Islet of Langerhans (tissue), 1 donor: ENCODE data around the gene PITPNM2.

Experiments
- FAIRE-seq: peaks from one replicate; lab custom pipeline; 2011; peaks lifted over from hg19 to GRCh38; lab: Jason Lieb, UNC

PITPNM2 gene

DNA sequence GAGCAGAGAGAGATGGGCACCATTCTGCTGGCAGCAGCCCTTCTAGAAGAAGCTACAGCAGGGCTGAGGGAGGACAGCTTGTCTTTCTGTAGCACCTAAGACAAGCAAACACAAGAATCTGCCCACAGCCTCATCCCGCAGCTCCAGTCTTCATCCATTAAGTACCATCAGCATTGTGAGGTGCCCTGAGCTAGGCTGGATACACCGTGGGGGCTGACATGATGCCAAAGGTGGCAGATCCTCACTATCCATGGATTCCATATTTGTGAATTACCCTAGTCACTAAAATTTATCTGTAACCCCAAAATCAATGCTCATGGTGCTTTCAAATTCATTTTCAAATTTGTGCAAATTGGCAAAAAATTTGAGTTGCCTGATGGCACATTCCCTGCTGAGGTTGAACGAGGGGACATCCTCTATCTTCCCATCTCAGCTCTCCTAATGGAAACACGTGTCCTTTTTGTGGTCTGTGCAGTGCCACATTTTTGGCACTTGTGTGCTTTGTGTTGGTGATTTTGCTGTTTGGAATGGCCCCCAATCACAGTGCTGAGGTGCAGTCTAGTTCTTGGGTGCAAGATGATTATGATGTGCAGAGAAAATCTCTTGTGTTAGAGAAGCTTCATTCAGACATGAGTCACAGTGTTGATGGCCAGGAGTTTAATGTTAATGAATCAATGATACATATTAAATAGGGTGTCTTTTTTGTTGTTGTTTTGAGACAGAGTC is 7.0 kb downstream of the PITPNM2 start:
- FAIRE-seq, result no peak

GRCh38 chr12:123142921-123143735 is 7.8 kb downstream of the PITPNM2 start:
- FAIRE-seq, result no peak

- FAIRE-seq, result no peak
Observed at GRCh38 chr12:123142518-123142840, 8.4 kb downstream of the PITPNM2 start.

DNA sequence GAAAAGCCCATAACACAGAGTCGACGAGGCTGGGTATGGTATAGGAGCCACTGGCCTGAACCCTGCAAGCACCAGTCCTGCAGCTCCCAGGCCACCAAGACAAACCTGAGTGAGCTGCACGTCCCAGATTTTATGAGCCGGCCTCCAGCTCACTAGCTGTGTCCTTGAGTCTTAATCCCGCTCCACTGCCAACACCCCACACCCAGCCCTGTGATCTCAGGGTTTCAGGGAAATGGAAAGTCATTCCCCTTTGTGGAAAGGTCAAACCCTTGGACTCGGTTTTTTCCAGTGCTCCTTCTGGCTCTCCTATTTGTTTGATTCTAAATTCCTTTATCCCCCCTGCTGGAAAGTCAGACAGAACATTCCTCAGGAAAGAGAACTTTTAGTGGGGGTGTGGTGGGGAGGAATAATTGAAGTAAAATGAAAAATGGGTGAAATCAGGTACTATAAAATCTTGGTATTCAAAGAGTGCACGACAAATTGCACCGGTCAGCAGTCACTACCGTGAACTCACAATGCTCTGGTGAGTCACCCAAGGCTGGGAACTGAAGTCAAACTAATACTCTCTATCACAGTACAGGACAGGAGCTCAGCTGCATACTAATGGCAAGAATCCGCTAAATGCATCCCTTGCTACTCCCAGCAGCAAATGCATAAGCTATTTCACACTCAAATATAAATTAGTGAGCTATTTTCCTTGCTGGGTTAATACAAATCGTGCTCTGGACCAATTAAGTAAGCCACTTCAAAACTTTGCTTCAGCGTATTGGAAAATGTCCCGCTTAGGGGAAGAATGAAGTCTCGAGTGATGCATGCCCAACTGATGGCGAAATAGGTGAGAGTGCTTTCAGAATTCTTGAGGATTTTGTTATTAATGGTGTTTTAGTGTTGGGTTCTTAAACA is 9.0 kb downstream of the PITPNM2 start:
- FAIRE-seq, result peak; percentile 81

DNA sequence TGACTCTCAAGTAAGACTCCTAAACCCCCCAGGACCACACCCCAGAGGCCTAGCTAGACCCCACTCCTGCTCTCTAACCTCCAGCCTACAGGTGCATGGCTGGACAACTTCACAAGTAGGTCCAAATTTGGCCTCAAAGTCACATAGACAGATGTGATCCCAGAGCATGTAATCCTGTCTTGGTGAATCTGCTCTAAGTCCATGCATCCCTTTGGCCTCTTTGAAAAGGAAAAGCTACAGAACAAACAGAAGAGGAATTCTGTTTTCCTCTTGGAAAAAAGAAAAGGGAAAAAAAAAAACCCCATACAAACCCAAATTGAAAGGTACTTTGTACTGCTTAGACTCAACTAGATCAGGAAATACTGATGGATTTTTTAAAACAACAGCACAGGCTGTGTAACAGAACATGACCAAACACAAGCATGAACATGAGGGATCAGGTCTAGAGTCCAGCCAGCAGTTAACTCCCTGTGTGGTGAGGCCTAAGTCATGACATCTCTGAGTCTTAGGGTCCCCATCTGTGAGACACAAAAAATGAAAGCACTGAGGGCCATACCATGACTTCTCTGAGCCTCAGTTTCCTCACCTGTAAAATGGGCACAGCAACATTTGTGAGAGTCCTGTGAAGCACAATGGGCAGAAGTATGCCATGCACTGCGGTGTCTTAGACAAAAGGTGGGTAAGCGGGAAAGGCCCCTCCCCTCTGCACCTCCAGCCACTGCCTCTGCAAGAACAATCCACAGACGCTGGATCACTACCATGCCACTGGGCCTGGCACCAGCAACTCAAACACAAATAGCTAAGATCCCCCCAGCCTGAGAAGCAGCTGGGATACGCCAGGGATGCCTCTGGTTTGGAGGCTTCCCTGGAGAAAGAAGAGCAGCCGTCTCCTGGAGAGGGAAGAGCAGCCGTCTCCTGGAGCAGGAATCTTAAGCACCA is 9.9 kb downstream of the PITPNM2 start:
- FAIRE-seq, result no peak

GRCh38 chr12:123139926-123140675 is 10.8 kb downstream of the PITPNM2 start:
- no peak for FAIRE-seq

DNA sequence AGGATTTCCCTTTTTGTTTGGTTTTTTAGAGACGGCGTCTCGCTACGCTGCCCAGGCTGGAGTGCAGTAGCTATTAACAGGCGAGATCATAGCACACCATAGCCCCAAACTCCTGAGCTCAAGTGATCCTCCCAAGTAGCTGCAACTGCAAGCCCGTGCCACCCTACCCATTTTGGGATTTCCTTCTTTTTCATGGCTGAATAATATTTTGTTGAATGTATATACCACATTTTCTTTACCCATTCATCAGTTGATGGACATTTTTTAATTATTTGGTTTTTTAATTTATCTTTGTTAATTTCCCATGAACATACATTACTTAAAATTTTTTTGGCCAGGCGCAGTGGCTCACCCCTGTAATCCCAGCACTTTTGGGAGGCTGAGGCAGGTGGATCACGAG is 15.2 kb downstream of the PITPNM2 start:
- FAIRE-seq, result no peak

GRCh38 chr12:123134826-123135225 is 16.1 kb downstream of the PITPNM2 start:
- FAIRE-seq, result no peak

DNA sequence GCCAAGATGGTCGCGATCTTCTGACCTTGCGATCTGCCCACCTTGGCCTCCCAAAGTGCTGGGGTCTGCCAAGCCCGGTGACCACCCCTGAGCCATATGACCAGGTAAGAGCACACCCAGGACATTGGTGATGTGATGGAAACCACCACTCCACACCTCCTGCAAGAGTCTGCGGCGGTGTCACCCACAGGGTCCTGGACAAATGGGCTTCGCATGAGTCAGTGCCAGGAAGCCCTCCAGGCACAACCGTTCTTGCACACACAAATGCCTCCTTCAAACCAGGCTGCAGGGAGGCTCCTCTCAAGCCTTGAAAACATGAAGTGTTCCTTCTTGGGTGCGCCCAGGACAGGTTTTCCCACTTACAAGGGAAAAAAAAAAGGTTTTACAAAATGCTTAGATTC is 16.6 kb downstream of the PITPNM2 start:
- no peak for FAIRE-seq

GRCh38 chr12:123133701-123134100 is 17.2 kb downstream of the PITPNM2 start:
- no peak for FAIRE-seq

DNA sequence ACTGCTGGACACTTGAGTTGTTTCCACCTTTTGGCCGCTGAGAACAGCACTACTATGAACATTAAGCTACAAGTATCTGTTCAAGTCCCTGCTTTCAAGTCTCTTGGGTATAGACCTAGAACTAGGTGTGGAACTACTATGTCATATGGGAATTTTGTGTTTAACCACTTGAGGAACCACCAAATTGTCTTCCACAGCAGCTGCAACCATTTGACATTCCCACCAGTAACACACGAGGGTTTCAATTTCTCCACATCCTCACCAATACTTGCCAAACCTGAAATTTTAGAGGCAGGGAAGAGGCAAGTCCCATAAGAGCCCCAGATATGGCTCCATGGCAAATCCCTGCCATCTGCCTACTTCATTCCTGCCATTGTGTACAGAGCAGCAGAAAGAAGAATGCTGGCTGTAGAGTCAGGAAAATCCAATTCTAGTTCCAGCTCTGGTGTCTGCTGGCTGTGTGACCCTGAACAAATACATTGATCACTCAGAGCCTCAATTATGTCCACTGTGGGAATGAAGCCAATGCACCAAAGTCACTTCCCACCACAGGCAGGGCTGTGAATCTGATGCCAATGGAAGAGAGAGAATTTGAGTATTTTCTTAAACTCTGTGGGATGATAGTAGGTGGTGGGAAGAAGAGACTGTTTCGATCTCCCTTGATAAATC is 17.8 kb downstream of the PITPNM2 start:
- FAIRE-seq, result no peak

DNA sequence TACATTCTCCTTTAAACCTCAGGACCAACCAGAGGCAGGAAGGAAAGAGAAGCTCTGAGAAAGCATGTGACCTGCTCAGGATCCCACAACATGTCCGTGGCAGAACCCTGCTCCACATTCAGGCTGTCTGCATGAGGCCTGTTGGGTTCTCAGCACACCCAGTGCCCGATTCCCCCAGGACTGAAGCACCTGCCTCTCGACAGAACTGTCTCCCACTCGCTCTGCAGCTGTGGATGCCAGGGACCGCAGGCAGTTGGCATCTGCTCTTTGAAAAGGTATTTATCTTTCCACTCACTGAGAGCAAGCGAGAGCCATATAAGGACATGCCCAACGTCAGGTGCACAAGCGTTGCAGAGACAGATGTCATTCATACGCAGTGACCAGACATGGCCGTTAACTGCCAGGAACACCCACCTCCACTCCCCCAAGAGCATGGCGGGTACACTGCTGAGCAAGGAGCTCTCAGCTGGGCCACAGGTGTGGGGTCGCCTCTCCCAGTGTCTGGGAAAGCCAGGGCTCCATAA is 18.9 kb downstream of the PITPNM2 start:
- FAIRE-seq, result no peak

DNA sequence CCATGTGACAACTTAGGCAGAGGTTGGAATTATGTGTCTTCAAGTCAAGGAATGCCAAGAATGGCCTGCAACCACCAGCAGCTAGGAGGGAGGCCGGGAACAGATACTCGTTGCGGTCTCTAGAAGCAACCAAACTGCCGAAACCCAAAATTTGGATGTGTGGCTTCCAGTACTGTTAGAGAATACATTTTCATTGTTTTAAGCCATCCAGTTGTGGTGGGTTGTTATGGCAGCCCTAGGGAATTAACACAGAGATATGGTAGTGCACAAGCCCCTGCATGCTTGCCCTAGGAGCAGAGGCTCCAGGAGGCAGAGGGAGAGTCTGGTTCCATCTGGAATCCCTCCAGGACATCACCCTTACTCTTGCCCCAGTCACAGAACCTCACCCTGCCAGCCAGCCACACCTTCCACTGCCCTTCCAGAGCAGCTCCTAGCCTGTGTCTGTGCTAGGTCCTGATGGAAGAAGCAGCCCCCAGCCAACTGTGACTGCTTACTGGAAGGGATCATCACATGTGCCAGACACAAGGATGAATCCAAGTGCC is 19.5 kb downstream of the PITPNM2 start:
- no peak for FAIRE-seq

DNA sequence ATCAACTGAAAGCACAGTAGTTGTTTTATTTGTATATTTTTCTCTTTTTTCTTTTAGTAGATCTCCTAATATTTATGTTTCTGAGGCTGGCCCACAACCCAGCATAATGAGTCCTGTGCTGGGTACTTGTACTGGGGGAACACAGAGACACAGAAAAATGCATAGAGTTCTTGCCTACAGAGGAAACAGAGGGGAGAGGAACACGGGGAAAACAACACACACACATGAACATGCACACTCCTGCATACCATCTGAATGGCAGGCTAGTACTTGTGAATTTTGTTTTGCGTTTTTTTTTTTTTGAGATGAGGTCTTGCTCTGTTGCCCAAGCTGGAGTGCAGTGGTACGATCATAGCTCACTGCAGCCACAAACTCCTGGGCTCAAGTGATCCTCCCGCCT is 21.3 kb downstream of the PITPNM2 start:
- no peak for FAIRE-seq

DNA sequence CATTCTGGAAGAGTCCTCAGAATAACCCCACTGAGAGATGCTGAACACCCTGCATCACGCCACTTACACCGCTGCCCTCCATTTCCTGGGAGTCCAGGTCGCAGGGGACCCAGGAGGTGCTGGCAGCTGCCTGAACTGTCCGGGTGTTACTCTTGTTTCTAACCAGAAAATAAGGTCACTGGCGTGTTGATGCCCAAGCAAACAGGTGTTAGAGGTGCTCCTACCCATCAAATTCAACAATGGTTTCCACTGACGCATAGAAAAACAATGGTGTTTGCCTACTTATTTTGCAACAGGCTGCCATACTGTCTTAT is 23.8 kb downstream of the PITPNM2 start:
- FAIRE-seq, result no peak

DNA sequence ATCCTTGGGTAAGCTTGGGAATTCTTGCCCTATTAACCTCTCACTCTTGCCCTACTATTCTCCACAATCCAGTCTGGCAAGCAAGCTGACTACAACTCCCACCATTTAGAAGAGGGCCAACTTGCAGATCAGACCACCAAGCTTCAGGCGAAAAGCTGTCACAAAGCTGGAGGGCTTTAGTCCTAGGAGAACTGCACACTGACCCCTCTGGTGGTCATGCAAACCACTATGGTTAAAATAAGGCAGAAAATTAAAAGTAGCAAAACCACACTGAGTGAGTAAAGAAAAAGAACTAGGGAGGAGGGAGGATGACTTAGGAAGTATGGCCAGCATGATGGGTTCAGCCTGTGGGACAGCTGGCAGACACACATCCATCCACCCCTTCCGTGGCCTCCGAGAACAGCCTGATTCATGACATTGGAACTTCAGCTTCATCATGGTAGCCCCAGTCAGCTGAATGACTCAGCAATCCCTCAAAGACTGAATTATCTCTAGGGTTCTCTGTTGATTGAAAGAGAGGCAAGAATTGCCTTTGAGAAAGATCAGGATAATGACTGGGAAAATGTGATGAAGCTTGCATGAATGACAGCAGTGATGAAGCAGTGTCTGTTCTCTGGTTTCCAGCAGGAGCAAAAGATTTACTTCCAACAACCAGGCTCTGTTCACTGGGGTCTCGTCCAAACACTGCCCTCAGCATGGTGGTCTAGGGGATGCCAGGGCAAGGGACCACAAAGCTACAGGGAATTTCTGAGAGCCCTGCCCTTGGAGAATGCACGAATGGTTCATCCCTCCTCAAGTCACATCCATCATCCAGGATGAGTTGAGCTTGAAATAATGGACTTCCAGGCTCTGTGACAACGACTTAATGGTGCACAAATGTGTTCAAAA is 24.4 kb downstream of the PITPNM2 start:
- FAIRE-seq, result no peak

- FAIRE-seq, result no peak
Observed at GRCh38 chr12:123122626-123123025, 28.3 kb downstream of the PITPNM2 start.

- no peak for FAIRE-seq
Observed at GRCh38 chr12:123121670-123122069, 29.2 kb downstream of the PITPNM2 start.
